GM21423 (cell line): ENCODE measurements around the gene ZNF101.

Experiments
- ATAC-seq: cut with Tn5 transposase; IDR thresholded peaks from one replicate; pipeline ENCODE4 v1.9.1; 2021; ENCODE audit warnings: mild to moderate bottlenecking, moderate library complexity; ENCODE audit not compliant: unreplicated experiment

ZNF101 gene

DNA sequence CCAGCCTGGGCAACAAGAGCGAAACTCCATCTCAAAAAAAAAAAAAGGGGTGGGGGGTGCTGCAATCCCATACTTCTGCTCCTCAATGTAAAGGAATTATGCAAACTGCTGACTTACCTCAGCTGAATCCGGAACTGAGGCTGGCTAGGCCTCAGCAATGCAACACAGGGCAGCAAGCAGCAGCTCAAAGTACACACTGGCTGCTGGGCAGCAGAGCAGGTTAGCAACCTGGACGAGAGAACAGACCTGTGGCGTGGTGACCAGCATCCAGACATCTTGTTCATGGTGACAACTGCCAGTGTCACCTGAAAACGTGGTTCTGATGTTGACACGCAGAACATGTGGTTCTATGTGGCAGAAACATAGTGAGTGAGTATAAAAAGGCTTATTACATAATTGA lies 36.2 kb downstream of the ZNF101 start:
- ATAC-seq: no peak

DNA sequence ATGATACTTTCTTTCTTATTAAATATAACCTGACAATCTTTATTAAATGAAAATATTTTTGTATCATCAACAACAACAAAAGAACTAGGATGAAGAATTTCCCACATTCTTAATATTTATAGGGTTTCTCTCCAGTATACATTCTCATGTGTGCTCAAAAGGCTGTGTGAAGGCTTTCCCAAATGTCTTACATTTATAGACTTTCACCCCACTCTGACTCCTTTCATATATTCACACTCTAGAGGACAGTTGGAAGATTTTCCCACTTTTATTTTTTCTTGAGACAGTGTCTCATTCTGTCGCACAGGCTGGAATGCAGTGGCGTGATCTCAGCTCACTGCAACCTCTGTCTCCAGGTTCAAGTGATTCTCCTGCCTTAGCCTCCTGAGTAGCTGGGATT lies 41.9 kb downstream of the ZNF101 start:
- no peak for ATAC-seq

DNA sequence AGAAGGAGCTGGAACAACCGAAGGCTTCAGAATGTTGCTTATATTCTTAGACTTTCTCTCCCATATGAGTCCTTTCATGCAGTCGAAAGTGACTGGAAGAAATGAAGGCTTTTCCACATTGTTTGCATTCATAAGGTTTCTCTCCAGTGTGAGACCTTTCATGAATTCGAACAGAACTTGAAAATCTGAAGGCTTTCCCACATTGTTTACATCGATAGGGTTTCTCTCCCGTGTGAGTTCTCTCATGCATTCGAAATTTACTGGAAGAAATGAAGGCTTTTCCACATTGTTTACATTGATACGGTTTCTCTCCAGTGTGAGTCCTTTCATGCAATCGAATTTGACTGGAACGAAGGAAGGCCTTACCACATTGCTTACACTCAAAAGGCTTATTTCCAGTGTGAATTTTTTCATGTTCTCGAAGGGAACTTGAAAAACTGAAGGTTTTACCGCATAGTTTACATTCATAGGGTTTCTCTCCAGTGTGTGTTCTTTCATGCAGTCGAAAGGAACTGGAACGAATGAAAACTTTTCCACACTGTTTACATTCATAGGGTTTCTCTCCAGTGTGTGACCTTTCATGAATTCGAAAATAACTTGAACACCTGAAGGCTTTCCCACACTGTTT lies 42.8 kb downstream of the ZNF101 start:
- ATAC-seq: no peak

DNA sequence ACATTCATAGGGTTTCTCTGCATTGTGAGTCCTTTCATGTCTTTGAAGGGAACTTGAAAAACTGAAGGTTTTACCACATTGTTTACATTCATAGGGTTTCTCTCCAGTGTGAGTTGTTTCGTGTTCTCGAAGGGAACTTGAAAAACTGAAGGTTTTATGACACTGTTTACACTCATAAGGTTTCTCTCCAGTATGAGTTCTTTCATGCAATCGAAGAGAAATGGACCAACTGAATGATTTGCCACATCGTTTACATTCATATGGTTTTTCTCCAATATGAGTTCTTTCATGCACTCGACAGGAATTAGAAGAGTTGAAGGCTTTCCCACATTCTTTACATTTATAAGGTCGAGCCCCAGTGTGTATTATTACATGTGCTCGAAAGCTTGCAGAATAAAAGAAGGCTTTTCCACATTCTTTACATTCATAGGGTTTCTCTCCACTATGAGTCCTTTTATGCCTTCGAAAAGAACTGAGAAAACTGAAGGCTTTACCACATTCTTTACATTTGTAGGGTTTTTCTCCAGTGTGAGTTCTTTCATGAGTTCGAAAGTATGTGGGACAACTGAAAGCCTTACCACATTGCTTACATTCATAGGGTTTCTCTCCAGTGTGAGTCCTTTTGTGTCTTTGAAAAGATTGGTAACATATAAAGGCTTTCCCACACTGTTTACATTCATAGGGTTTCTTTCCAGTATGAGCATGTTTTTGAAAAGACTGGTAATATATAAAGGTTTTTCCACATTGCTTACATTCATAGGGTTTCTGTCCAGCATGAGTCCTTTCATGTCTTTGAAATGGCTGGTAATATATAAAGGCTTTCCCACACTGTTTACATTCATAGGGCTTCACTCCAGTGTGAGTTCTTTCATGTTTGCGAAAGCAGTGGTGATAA lies 43.5 kb downstream of the ZNF101 start:
- ATAC-seq: no peak

DNA sequence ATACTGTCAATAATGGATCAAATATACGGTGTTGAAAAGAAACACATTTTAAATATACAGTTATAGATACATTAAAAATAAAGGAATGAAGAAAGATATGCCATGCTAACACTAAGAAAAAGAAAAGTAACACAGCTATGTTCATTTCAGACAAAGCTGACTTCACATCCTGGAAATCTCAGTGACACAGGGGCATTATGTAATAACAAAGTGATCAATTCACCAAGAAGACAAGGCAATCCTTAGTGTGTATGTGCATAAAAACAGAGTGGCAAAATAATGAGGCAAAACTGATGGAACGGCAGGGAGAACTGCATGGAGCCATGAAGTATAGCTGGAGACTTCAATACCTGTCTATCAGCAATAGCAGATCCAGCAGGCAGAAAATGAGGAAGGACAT lies 51.2 kb downstream of the ZNF101 start:
- ATAC-seq: no peak

DNA sequence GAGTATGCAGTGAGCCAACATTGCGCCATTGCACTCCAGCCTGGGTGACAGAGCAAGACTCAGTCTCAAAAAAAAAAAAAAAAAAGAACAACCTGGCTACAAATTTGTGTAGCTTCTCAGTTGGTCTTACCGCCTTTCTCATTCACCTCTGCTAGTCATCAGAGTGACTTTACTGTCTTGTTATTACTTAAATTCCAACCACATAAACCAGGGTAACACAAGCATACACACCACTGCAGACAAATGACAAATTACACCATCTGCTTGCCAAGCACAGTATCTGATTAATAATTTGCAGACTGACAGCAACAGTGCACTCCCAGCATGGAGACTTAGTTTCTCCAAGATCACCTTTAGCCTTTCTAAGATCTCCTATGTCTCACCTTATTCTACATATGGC lies 53.3 kb downstream of the ZNF101 start:
- ATAC-seq: no peak

DNA sequence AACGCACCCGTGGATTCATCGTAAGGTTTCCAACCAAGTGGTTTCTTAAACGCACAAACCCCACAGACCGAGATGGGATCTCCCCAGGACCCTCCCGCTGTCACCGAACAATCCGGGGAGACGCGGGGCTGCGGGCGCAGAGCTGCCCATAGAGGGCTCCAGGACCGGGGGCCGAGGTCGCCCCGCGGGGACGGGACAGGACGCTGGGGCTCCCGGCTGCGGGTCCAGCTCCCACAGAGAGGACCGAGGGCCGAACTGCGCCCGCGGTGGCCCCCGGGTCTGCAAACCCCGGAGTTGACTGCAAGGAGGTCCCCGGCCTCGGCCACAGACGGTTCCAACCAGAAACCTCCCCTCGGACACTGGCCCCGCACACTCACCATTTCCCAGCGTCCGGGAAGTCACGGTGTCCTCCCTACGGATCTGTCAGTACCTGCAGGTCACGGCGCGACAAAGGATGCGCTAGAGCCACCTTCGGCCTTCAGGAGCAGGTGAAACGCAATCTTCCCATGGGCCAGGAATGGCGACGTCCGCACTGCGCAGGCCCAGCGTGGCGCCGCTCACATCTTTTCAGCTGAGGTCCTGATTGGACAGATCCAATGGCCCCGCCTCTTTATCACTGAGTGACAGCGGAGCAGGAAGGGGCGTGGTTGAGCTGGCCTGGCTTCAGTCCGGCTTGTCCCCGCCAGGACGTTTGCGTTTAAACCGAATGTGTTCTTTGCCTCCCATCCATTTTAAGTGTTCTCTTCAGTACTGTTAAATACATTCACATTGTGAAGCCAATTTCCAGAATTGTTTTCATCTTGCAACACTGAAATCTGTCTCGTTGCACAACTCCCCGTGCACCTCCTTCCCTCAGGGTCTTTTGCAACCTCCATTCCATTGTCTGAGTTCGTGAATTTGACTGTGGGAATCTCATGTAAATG lies 64.2 kb downstream of the ZNF101 start, which contains the start of gene ZNF14:
Gene ZNF14, minus strand, starts transcription at position 534 of the 923 bp plus-strand sequence. Its CDS starts 154 bp downstream, at position 380.
- ATAC-seq: peak; percentile 99
